ENCODE results near the gene ATRNL1. TPM values are rescaled to one million over a fixed set of nuclear protein-coding genes. Genes with fewer than 3 reads are reported as not detected.
"Not testable (repeated sequence)": the region's sequence is repeated elsewhere in the genome, so short reads cannot be mapped to it uniquely, and the experiment has no call there.

The ATRNL1 gene
- total RNA-seq, 1 experiment from 2014 or later, result 1.3 TPM

DNA sequence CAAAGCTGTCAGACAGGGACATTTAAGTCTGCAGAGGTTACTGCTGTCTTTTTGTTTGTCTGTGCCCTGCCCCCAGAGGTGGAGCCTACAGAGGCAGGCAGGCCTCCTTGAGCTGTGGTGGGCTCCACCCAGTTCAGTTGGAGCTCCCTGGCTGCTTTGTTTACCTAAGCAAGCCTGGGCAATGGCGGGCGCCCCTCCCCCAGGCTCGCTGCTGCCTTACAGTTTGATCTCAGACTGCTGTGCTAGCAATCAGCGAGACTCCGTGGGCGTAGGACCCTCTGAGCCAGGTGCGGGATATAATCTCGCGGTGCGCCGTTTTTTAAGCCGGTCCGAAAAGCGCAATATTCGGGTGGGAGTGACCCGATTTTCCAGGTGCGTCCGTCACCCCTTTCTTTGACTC is 274.8 kb downstream of the ATRNL1 start:
- H3K4me3 ChIP-seq (replicated peaks in 1 of 2; ENCODE audit: low read depth in 1 of 2, low read length in 2 of 2); ATAC-seq; H3K79me2 ChIP-seq (ENCODE audit: insufficient read depth, low read length); H4K20me1 ChIP-seq (ENCODE audit: insufficient read depth); H3K27ac ChIP-seq (ENCODE audit: low read depth, low read length); H3K4me2 ChIP-seq (ENCODE audit: low read length); RAD21 ChIA-PET (ENCODE audit: low non-redundant PET in 1 of 2, low total read pairs in 2 of 2, uncharacterized antibody in 2 of 2, unreplicated experiment in 2 of 2); H3K36me3 ChIP-seq (ENCODE audit: control insufficient read depth in 1 of 2, insufficient read depth in 2 of 2, low read length in 2 of 2); DNase-seq (ENCODE audit: low read depth, low spot score); H2AFZ ChIP-seq (ENCODE audit: low read depth, low read length, poor library complexity, severe bottlenecking); H3K9ac ChIP-seq (ENCODE audit: low read length); CTCF ChIA-PET; H3K9me3 ChIP-seq (ENCODE audit: control insufficient read depth in 1 of 2, insufficient read depth in 1 of 2, low read depth in 1 of 2, low read length in 2 of 2); H3K27me3 ChIP-seq (ENCODE audit: insufficient read depth, low read length); H3K4me1 ChIP-seq (ENCODE audit: control insufficient read depth in 1 of 2, insufficient read depth in 2 of 2, low read length in 2 of 2); intact Hi-C loops (cut with micrococcal nuclease); BruUV-seq (replicated peaks); POLR2A ChIA-PET; H3K9me2 ChIP-seq (ENCODE audit: insufficient read depth): not testable (repeated sequence)

DNA sequence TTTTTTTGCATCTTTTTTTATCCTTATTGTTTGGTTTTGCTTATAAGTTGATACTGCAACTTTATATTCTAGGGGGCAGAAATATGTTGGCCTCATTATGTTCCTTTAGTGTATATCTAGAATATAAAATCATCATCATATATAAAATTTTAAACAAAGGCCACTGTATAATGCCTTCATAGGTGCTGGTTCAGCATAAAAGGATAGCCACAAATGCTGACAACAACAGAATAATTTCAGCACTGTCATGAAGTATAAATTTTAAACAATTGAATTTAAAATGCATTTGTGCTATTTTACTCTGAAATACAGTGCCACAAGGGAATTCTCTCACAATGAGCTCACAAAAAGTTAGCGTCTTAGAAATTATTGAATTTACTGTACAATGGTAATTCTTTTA is 285.9 kb downstream of the ATRNL1 start:
- CTCF ChIA-PET, result no interaction called here
- POLR2A ChIA-PET, result no interaction called here
- H3K9me2 ChIP-seq (ENCODE audit: insufficient read depth), result no peaks in the 10 kb centered on the region
- DNase-seq (ENCODE audit: low read depth, low spot score) (no peak), ATAC-seq (no peak)
- no peak overlapping the region for H2AFZ ChIP-seq (ENCODE audit: low read depth, low read length, poor library complexity, severe bottlenecking)
- no peaks in the 10 kb centered on the region for H3K4me1 ChIP-seq (ENCODE audit: control insufficient read depth in 1 of 2, insufficient read depth in 2 of 2, low read length in 2 of 2)
- RAD21 ChIA-PET (ENCODE audit: low non-redundant PET in 1 of 2, low total read pairs in 2 of 2, uncharacterized antibody in 2 of 2, unreplicated experiment in 2 of 2), result no interaction called here
- no peaks in the 10 kb centered on the region for H3K79me2 ChIP-seq (ENCODE audit: insufficient read depth, low read length)
- no peaks in the 10 kb centered on the region for H3K36me3 ChIP-seq (ENCODE audit: control insufficient read depth in 1 of 2, insufficient read depth in 2 of 2, low read length in 2 of 2)
- no peak overlapping the region for H3K27ac ChIP-seq (ENCODE audit: low read depth, low read length)
- no peak for TF ChIP-seq YY1 (IDR thresholded peaks at IDR 0.05; ENCODE audit: extremely low read depth, insufficient replicate concordance, low read depth, low read length)
- H3K27me3 ChIP-seq (ENCODE audit: insufficient read depth, low read length), result no peaks in the 10 kb centered on the region
- no peak overlapping the region for H3K4me2 ChIP-seq (ENCODE audit: low read length)
- no peaks in the 10 kb centered on the region for H3K9me3 ChIP-seq (ENCODE audit: control insufficient read depth in 1 of 2, insufficient read depth in 1 of 2, low read depth in 1 of 2, low read length in 2 of 2)
- no peak overlapping the region for H3K9ac ChIP-seq (ENCODE audit: low read length)
- no TSS peak for BruUV-seq (replicated peaks)
- no peak overlapping the region for H3K4me3 ChIP-seq (replicated peaks in 1 of 2; ENCODE audit: low read depth in 1 of 2, low read length in 2 of 2)
- no peaks in the 10 kb centered on the region for H4K20me1 ChIP-seq (ENCODE audit: insufficient read depth)
- intact Hi-C loops (cut with micrococcal nuclease), result no loop called here

DNA sequence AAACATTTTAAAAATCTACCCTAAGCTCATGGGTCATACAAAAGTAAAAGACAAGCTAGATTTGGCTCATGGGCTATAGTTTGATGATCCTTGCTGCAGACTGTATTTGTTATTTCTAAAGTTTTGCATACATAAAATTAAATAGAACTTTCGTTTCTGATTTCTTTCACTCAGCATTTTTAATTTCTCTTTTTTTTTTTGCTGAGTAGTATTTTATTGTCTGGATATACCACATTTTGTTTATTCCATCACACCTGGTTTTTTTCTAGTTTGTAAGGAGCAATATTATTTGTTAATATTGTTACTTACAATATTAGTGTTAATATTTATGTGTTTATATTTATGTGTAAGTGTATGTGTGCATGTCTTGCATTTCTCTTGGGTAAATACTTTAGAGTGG is 291.5 kb downstream of the ATRNL1 start:
- no peak overlapping the region for H3K27ac ChIP-seq (ENCODE audit: low read depth, low read length)
- no peak overlapping the region for H2AFZ ChIP-seq (ENCODE audit: low read depth, low read length, poor library complexity, severe bottlenecking)
- H3K27me3 ChIP-seq (ENCODE audit: insufficient read depth, low read length), result no peaks in the 10 kb centered on the region
- TF ChIP-seq EGR1 (IDR thresholded peaks at IDR 0.05; ENCODE audit: low read depth), result no peak
- no peak for TF ChIP-seq SRF (IDR thresholded peaks at IDR 0.05; ENCODE audit: low read depth)
- TF ChIP-seq CBX3 (IDR thresholded peaks at IDR 0.05; ENCODE audit: low read depth), result no peak
- TF ChIP-seq, protein P1, sequence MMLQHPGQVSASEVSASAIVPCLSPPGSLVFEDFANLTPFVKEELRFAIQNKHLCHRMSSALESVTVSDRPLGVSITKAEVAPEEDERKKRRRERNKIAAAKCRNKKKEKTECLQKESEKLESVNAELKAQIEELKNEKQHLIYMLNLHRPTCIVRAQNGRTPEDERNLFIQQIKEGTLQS (IDR thresholded peaks at IDR 0.05), result no peak
- no peak for TF ChIP-seq POLR2A (IDR thresholded peaks at IDR 0.05; ENCODE audit: borderline replicate concordance, extremely low read depth, insufficient read depth, insufficient read length)
- no peak for TF ChIP-seq JUND (IDR thresholded peaks at IDR 0.05)
- TF ChIP-seq POLR2AphosphoS5 (IDR thresholded peaks at IDR 0.05; ENCODE audit: low read depth, low read length), result no peak
- TF ChIP-seq, protein P2, sequence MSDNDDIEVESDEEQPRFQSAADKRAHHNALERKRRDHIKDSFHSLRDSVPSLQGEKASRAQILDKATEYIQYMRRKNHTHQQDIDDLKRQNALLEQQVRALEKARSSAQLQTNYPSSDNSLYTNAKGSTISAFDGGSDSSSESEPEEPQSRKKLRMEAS (IDR thresholded peaks at IDR 0.05), result no peak
- TF ChIP-seq, protein P3, sequence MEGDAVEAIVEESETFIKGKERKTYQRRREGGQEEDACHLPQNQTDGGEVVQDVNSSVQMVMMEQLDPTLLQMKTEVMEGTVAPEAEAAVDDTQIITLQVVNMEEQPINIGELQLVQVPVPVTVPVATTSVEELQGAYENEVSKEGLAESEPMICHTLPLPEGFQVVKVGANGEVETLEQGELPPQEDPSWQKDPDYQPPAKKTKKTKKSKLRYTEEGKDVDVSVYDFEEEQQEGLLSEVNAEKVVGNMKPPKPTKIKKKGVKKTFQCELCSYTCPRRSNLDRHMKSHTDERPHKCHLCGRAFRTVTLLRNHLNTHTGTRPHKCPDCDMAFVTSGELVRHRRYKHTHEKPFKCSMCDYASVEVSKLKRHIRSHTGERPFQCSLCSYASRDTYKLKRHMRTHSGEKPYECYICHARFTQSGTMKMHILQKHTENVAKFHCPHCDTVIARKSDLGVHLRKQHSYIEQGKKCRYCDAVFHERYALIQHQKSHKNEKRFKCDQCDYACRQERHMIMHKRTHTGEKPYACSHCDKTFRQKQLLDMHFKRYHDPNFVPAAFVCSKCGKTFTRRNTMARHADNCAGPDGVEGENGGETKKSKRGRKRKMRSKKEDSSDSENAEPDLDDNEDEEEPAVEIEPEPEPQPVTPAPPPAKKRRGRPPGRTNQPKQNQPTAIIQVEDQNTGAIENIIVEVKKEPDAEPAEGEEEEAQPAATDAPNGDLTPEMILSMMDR (IDR thresholded peaks at IDR 0.05 in 2 of 3, conservative IDR thresholded peaks at IDR 0.05 in 1 of 3; ENCODE audit: borderline replicate concordance in 1 of 3, insufficient read depth in 1 of 3, low read depth in 2 of 3, low read length in 2 of 3), result no peak
- no peak for TF ChIP-seq FOSL1 (IDR thresholded peaks at IDR 0.05; ENCODE audit: low read depth)
- no peak for TF ChIP-seq TCF7L2 (IDR thresholded peaks at IDR 0.05; ENCODE audit: borderline replicate concordance, extremely low read depth, insufficient read depth, insufficient read length)
- RAD21 ChIA-PET (ENCODE audit: low non-redundant PET in 1 of 2, low total read pairs in 2 of 2, uncharacterized antibody in 2 of 2, unreplicated experiment in 2 of 2), result no interaction called here
- BruUV-seq (replicated peaks), result no TSS peak
- ATAC-seq (no peak), DNase-seq (ENCODE audit: low read depth, low spot score) (no peak)
- H3K4me2 ChIP-seq (ENCODE audit: low read length), result no peak overlapping the region
- H3K9me3 ChIP-seq (ENCODE audit: control insufficient read depth in 1 of 2, insufficient read depth in 1 of 2, low read depth in 1 of 2, low read length in 2 of 2), result no peaks in the 10 kb centered on the region
- CTCF ChIA-PET, result no interaction called here
- no peaks in the 10 kb centered on the region for H3K79me2 ChIP-seq (ENCODE audit: insufficient read depth, low read length)
- no peaks in the 10 kb centered on the region for H3K36me3 ChIP-seq (ENCODE audit: control insufficient read depth in 1 of 2, insufficient read depth in 2 of 2, low read length in 2 of 2)
- H3K9ac ChIP-seq (ENCODE audit: low read length), result no peak overlapping the region
- no peaks in the 10 kb centered on the region for H3K4me1 ChIP-seq (ENCODE audit: control insufficient read depth in 1 of 2, insufficient read depth in 2 of 2, low read length in 2 of 2)
- no peaks in the 10 kb centered on the region for H3K9me2 ChIP-seq (ENCODE audit: insufficient read depth)
- POLR2A ChIA-PET, result no interaction called here
- intact Hi-C loops (cut with micrococcal nuclease), result no loop called here
- no peaks in the 10 kb centered on the region; the same call in 1 of the 2 replicates for H4K20me1 ChIP-seq (ENCODE audit: insufficient read depth)
- H3K4me3 ChIP-seq (replicated peaks in 1 of 2; ENCODE audit: low read depth in 1 of 2, low read length in 2 of 2), result no peak overlapping the region
